WTC11 (cell line): ENCODE results near the gene CCER1. TPM values are rescaled to one million over a fixed set of nuclear protein-coding genes. Genes with fewer than 3 reads are reported as not detected.

Experiments
- ATAC-seq: fragments of 200-7000 bp; cut with Tn5 transposase; 2 replicates; pipeline ENCODE4 v1.10.0; 2021; ENCODE audit warnings: mild to moderate bottlenecking, moderate library complexity
- CTCF ChIA-PET: fragments of 300-600 bp; sonication (Branson Sonifier 250); formaldehyde crosslinking; loops from one replicate; lab custom pipeline; 2021; ENCODE audit warnings: antibody characterized with exemption; lab: Charles Lee
- POLR2A ChIA-PET: fragments of 350-600 bp; sonication (Branson Sonifier 250); formaldehyde crosslinking; loops from one replicate; lab custom pipeline; 2021; ENCODE audit warnings: antibody characterized with exemption; lab: Charles Lee
- DNase-seq: peaks from one replicate; pipeline ENCODE4 v3.0.0; 2021; ENCODE audit warnings: low spot score
- H3K27ac Mint-ChIP-seq: 2 replicates; pipeline ENCODE4 v1.8.0; 2021; ENCODE audit warnings: mixed read lengths
- H3K27me3 Mint-ChIP-seq: 2 replicates; pipeline ENCODE4 v1.8.0; 2021; ENCODE audit warnings: low read depth, mild to moderate bottlenecking, moderate library complexity, mixed read lengths
- H3K36me3 Mint-ChIP-seq: 2 replicates; pipeline ENCODE4 v1.8.0; 2021; ENCODE audit warnings: mixed read lengths
- H3K4me1 Mint-ChIP-seq: 2 replicates; pipeline ENCODE4 v1.8.0; 2022; ENCODE audit warnings: mixed read lengths
- H3K4me3 Mint-ChIP-seq: 2 replicates; pipeline ENCODE4 v1.8.0; 2021; ENCODE audit warnings: mild to moderate bottlenecking, moderate library complexity, mixed read lengths
- H3K9me3 Mint-ChIP-seq: 2 replicates; pipeline ENCODE4 v1.8.0; 2021; ENCODE audit warnings: mixed read lengths
- CDX4 ChIP-seq: fragments of 250-450 bp; sonication (Bioruptor Pico); IDR thresholded peaks from 2 replicates; pipeline ENCODE4 v1.9.0; 2021; ENCODE audit warnings: moderate library complexity, mild to moderate bottlenecking, inconsistent platforms, borderline replicate concordance
- CREB1 ChIP-seq: sonication (generic); formaldehyde crosslinking; IDR thresholded peaks from 2 replicates; pipeline ENCODE4 v1.8.0; 2023; ENCODE audit warnings: mild to moderate bottlenecking, missing genetic modification reagents
- CREM ChIP-seq: sonication (generic); formaldehyde crosslinking; IDR thresholded peaks from 2 replicates; pipeline ENCODE4 v1.8.1; 2022; ENCODE audit warnings: mild to moderate bottlenecking, missing genetic modification reagents, moderate library complexity
- FOXK1 ChIP-seq: sonication (generic); formaldehyde crosslinking; IDR thresholded peaks from 2 replicates; pipeline ENCODE4 v1.8.0; 2022; ENCODE audit warnings: mild to moderate bottlenecking, moderate library complexity, missing genetic modification reagents
- FOXP1 ChIP-seq: sonication (generic); formaldehyde crosslinking; IDR thresholded peaks from 2 replicates; pipeline ENCODE4 v1.8.0; 2022; ENCODE audit warnings: missing genetic modification reagents, mild to moderate bottlenecking, moderate library complexity, borderline replicate concordance
- HMGXB4 ChIP-seq: sonication (generic); formaldehyde crosslinking; IDR thresholded peaks from 2 replicates; pipeline ENCODE4 v1.8.1; 2023; ENCODE audit warnings: mild to moderate bottlenecking, moderate library complexity, missing genetic modification reagents
- JAZF1 ChIP-seq: fragments of 250-450 bp; sonication (Bioruptor Pico); IDR thresholded peaks from 2 replicates; pipeline ENCODE4 v1.9.0; 2021; ENCODE audit warnings: moderate library complexity, mild to moderate bottlenecking, inconsistent platforms
- NFYB ChIP-seq: sonication (generic); formaldehyde crosslinking; conservative IDR thresholded peaks from 2 replicates; pipeline ENCODE4 v1.8.0; 2022; ENCODE audit warnings: low read depth, missing genetic modification reagents
- NR1H2 ChIP-seq: sonication (generic); formaldehyde crosslinking; IDR thresholded peaks from 2 replicates; pipeline ENCODE4 v1.9.0; 2021; ENCODE audit warnings: mild to moderate bottlenecking, moderate library complexity, missing genetic modification reagents
- PRRX2 ChIP-seq: fragments of 250-450 bp; sonication (Bioruptor Pico); IDR thresholded peaks from 2 replicates; pipeline ENCODE4 v1.8.0; 2021; ENCODE audit warnings: mild to moderate bottlenecking
- ZNF416 ChIP-seq: fragments of 250-450 bp; sonication (Bioruptor Pico); IDR thresholded peaks from 2 replicates; pipeline ENCODE4 v1.9.0; 2021; ENCODE audit warnings: mild to moderate bottlenecking, inconsistent platforms
- ZNF423 ChIP-seq: fragments of 250-450 bp; sonication (Bioruptor Pico); IDR thresholded peaks from 2 replicates; pipeline ENCODE4 v2.1.2; 2022; ENCODE audit warnings: mild to moderate bottlenecking, moderate library complexity
- ZNF512 ChIP-seq: sonication (generic); formaldehyde crosslinking; IDR thresholded peaks from 2 replicates; pipeline ENCODE4 v1.8.1; 2022; ENCODE audit warnings: missing genetic modification reagents, borderline replicate concordance
- total RNA-seq: library from RNA; stranded (reverse); gene quantifications from 3 replicates; pipeline ENCODE4 v1.2.3, GENCODE V29; 2021
- TF ChIP-seq, protein P1 (sequence below): sonication (generic); formaldehyde crosslinking; IDR thresholded peaks from 2 replicates; pipeline ENCODE4 v1.8.1; 2023; ENCODE audit warnings: mild to moderate bottlenecking, missing genetic modification reagents, borderline replicate concordance
- TF ChIP-seq, protein P2 (sequence below): sonication (generic); formaldehyde crosslinking; IDR thresholded peaks from 2 replicates; pipeline ENCODE4 v1.8.1; 2022; ENCODE audit warnings: low read depth, mild to moderate bottlenecking, moderate library complexity, missing genetic modification reagents, borderline replicate concordance
- TF ChIP-seq, protein P3 (sequence below): sonication (generic); formaldehyde crosslinking; IDR thresholded peaks from 2 replicates; pipeline ENCODE4 v1.8.1; 2023; ENCODE audit warnings: mild to moderate bottlenecking, missing genetic modification reagents, moderate library complexity
- TF ChIP-seq, protein P4 (sequence below): sonication (generic); formaldehyde crosslinking; IDR thresholded peaks from 2 replicates; pipeline ENCODE4 v1.8.0; 2022; ENCODE audit warnings: mild to moderate bottlenecking, missing genetic modification reagents
- TF ChIP-seq, protein P5 (sequence below): sonication (generic); formaldehyde crosslinking; conservative IDR thresholded peaks from 2 replicates; pipeline ENCODE4 v1.8.1; 2023; ENCODE audit warnings: mild to moderate bottlenecking, low read depth, missing genetic modification reagents, moderate library complexity

The CCER1 gene
- total RNA-seq, 1 experiment from 2014 or later: not detected

- TF ChIP-seq, protein P1, sequence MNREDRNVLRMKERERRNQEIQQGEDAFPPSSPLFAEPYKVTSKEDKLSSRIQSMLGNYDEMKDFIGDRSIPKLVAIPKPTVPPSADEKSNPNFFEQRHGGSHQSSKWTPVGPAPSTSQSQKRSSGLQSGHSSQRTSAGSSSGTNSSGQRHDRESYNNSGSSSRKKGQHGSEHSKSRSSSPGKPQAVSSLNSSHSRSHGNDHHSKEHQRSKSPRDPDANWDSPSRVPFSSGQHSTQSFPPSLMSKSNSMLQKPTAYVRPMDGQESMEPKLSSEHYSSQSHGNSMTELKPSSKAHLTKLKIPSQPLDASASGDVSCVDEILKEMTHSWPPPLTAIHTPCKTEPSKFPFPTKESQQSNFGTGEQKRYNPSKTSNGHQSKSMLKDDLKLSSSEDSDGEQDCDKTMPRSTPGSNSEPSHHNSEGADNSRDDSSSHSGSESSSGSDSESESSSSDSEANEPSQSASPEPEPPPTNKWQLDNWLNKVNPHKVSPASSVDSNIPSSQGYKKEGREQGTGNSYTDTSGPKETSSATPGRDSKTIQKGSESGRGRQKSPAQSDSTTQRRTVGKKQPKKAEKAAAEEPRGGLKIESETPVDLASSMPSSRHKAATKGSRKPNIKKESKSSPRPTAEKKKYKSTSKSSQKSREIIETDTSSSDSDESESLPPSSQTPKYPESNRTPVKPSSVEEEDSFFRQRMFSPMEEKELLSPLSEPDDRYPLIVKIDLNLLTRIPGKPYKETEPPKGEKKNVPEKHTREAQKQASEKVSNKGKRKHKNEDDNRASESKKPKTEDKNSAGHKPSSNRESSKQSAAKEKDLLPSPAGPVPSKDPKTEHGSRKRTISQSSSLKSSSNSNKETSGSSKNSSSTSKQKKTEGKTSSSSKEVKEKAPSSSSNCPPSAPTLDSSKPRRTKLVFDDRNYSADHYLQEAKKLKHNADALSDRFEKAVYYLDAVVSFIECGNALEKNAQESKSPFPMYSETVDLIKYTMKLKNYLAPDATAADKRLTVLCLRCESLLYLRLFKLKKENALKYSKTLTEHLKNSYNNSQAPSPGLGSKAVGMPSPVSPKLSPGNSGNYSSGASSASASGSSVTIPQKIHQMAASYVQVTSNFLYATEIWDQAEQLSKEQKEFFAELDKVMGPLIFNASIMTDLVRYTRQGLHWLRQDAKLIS (CRISPR knock-in tag): no peak
- TF ChIP-seq, protein P2, sequence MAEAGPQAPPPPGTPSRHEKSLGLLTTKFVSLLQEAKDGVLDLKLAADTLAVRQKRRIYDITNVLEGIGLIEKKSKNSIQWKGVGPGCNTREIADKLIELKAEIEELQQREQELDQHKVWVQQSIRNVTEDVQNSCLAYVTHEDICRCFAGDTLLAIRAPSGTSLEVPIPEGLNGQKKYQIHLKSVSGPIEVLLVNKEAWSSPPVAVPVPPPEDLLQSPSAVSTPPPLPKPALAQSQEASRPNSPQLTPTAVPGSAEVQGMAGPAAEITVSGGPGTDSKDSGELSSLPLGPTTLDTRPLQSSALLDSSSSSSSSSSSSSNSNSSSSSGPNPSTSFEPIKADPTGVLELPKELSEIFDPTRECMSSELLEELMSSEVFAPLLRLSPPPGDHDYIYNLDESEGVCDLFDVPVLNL: no peak
- TF ChIP-seq, protein P3, sequence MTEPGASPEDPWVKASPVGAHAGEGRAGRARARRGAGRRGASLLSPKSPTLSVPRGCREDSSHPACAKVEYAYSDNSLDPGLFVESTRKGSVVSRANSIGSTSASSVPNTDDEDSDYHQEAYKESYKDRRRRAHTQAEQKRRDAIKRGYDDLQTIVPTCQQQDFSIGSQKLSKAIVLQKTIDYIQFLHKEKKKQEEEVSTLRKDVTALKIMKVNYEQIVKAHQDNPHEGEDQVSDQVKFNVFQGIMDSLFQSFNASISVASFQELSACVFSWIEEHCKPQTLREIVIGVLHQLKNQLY: no peak
- no peak for TF ChIP-seq PRRX2
- no peak for TF ChIP-seq FOXK1 (CRISPR knock-in tag)
- TF ChIP-seq, all 79 proteins: peak for 0
Measured at GRCh38 chr12:90925562-90925961, 29.4 kb downstream of the CCER1 start (continued).

DNA sequence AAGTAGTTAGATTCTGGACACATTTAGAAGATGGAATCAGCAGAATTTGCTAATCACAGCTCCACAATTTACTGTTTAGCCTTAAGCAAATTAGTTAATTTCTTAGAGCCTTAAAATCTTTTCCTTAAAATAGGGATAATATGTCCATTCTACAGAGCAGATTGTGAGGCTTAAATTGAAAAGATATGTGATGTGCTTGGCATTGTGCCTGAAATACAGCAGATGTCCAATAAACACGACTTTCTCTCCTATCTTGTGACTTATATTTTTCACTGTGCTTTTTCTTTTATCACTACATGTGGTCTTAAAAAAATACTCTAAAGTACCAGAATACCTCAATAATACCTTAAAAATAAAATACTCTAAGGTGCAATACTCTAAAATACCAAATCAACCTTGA is 30.6 kb downstream of the CCER1 start:
- TF ChIP-seq ZNF416 (CRISPR knock-in tag) (no peak), NR1H2 (CRISPR knock-in tag) (no peak), NFYB (CRISPR knock-in tag) (no peak), JAZF1 (CRISPR knock-in tag) (no peak), CREM (CRISPR knock-in tag) (no peak), ZNF423 (CRISPR knock-in tag) (no peak), ZNF512 (no peak), HMGXB4 (CRISPR knock-in tag) (no peak), CREB1 (no peak), CDX4 (CRISPR knock-in tag) (no peak), FOXP1 (no peak)
- TF ChIP-seq, protein P4, sequence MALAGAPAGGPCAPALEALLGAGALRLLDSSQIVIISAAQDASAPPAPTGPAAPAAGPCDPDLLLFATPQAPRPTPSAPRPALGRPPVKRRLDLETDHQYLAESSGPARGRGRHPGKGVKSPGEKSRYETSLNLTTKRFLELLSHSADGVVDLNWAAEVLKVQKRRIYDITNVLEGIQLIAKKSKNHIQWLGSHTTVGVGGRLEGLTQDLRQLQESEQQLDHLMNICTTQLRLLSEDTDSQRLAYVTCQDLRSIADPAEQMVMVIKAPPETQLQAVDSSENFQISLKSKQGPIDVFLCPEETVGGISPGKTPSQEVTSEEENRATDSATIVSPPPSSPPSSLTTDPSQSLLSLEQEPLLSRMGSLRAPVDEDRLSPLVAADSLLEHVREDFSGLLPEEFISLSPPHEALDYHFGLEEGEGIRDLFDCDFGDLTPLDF (CRISPR knock-in tag): no peak
- TF ChIP-seq, protein P5, sequence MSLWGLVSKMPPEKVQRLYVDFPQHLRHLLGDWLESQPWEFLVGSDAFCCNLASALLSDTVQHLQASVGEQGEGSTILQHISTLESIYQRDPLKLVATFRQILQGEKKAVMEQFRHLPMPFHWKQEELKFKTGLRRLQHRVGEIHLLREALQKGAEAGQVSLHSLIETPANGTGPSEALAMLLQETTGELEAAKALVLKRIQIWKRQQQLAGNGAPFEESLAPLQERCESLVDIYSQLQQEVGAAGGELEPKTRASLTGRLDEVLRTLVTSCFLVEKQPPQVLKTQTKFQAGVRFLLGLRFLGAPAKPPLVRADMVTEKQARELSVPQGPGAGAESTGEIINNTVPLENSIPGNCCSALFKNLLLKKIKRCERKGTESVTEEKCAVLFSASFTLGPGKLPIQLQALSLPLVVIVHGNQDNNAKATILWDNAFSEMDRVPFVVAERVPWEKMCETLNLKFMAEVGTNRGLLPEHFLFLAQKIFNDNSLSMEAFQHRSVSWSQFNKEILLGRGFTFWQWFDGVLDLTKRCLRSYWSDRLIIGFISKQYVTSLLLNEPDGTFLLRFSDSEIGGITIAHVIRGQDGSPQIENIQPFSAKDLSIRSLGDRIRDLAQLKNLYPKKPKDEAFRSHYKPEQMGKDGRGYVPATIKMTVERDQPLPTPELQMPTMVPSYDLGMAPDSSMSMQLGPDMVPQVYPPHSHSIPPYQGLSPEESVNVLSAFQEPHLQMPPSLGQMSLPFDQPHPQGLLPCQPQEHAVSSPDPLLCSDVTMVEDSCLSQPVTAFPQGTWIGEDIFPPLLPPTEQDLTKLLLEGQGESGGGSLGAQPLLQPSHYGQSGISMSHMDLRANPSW (CRISPR knock-in tag): no peak
- CTCF ChIA-PET: no interaction called here
- Mint-ChIP-seq H3K36me3 (peaks cover 11% of the 10 kb centered on the region), H3K27ac (no peak overlapping the region), H3K27me3 (peaks cover 52% of the 10 kb centered on the region), H3K4me3 (no peak overlapping the region), H3K9me3 (peaks cover 17% of the 10 kb centered on the region), H3K4me1 (no peaks in the 10 kb centered on the region)
- no peak for ATAC-seq
- POLR2A ChIA-PET: no interaction called here
- DNase-seq: no peak
